Keratinocyte (primary cell): Measurements from ENCODE around the gene AZU1.

ENCODE experiments used
- CTCF ChIP-seq, 3 experiments: IDR thresholded peaks in 1 of 3; conservative IDR thresholded peaks in 1 of 3; optimal IDR thresholded peaks in 1 of 3; 2 replicates in 2 of 3; 3 replicates in 1 of 3; pipeline versions ENCODE3 to v1.5.1; 2011; ENCODE audit warnings: low read length in 3 of 3, mild to moderate bottlenecking in 3 of 3, moderate library complexity in 2 of 3, control low read depth in 1 of 3, inconsistent platforms in 1 of 3; ENCODE audit not compliant: insufficient read depth in 2 of 3; ENCODE audit errors: extremely low read depth in 1 of 3
- EZH2 ChIP-seq: IDR thresholded peaks from one replicate; pipeline ENCODE4 v1.6.1; 2012; ENCODE audit warnings: inconsistent platforms, mild to moderate bottlenecking, low read length, moderate library complexity

DNA sequence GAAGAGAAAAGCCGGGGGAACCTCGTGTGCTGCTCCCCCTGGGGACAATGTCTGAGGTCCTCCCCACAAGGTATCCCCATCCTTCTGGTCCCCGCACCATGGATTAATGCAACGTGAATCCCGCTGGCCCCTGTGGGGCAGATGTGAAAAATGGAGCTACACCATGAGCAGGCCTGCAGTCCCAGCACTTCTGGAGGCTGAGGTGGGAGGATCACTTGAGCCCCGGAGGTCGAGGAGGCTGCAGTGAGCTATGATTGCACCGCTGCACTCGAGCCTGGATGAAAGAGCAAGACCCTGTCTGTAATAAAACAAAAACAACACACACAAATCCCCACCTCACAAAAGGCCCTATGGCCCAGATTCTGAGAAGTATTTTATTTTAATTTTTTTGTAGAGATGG, 30.6 kb downstream of the AZU1 start:
- no peak for TF ChIP-seq CTCF (optimal IDR thresholded peaks at IDR 0.05 in 1 of 3, IDR thresholded peaks at IDR 0.05 in 1 of 3, conservative IDR thresholded peaks at IDR 0.05 in 1 of 3; ENCODE audit: extremely low read depth in 1 of 3, insufficient read depth in 2 of 3, low read length in 3 of 3)
- no peak for TF ChIP-seq EZH2
